Measurements from ENCODE around the gene SOX13. TPM values are rescaled to one million over a fixed set of nuclear protein-coding genes. Genes with fewer than 3 reads are reported as not detected.

The SOX13 gene
- total and polyA plus RNA-seq, 9 of the 15 experiments (the other 6 are each of a cell fraction or from before 2014, with no cell fraction given) = 0.03 to 0.35 (median 0.06) TPM; not detected in 5

DNA sequence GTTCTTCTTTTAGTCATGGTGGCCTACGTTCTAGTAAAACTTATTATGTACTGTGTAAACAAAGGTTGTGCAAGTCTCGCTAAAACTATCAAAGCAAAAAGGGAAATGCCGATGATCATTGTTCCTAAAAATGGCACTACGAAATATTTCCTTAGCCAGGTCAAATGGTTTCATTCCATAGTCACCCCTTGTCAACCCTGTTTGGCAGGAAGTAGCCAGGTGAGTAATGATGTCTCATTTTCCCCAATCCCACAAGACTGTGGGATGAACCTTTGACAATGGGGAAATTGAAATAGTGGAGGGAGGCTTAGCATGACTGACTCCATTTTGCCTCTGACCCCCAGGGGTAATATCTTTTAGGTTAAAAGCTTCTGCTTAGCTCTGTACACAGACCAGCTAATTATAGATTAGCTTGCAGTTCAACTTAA, 98.8 kb downstream of the SOX13 start (continued):
- TF ChIP-seq TEAD2 (tag; IDR thresholded peaks at IDR 0.05) (no peak), CBX5 (IDR thresholded peaks at IDR 0.05; ENCODE audit: borderline replicate concordance, low read depth) (no peak), XRCC4 (IDR thresholded peaks at IDR 0.05; ENCODE audit: extremely low read depth, insufficient read depth, insufficient read length) (no peak), C11orf30 (IDR thresholded peaks at IDR 0.05; ENCODE audit: low read depth) (no peak), CREBBP (IDR thresholded peaks at IDR 0.05; ENCODE audit: low read depth, low read length) (no peak), ZNF354B (CRISPR knock-in tag; IDR thresholded peaks at IDR 0.05) (peak; percentile 76; the same call in 1 of the 2 replicates), ZBTB7A (IDR thresholded peaks at IDR 0.05; ENCODE audit: borderline replicate concordance, control insufficient read depth, low read depth, low read length) (no peak), ZNF239 (CRISPR knock-in tag; IDR thresholded peaks at IDR 0.05) (peak; percentile 87), NFE2 (IDR thresholded peaks at IDR 0.05; ENCODE audit: low read depth) (no peak), ZNF561 (CRISPR knock-in tag; conservative IDR thresholded peaks at IDR 0.05) (peak; percentile 83; the same call in 1 of the 2 replicates), MEF2A (IDR thresholded peaks at IDR 0.05; ENCODE audit: control insufficient read depth, low read depth, low read length) (no peak), ZKSCAN1 (IDR thresholded peaks at IDR 0.05; ENCODE audit: low read depth, low read length) (no peak), ZNF282 (CRISPR knock-in tag; IDR thresholded peaks at IDR 0.05) (no peak), ERF (CRISPR knock-in tag; IDR thresholded peaks at IDR 0.05) (peak; percentile 98), ZBTB1 (CRISPR knock-in tag; IDR thresholded peaks at IDR 0.05; ENCODE audit: borderline replicate concordance, low read depth) (no peak), E2F3 (CRISPR knock-in tag; IDR thresholded peaks at IDR 0.05) (peak; percentile 93), HNRNPK (IDR thresholded peaks at IDR 0.05; ENCODE audit: low read depth, low read length, poor library complexity, severe bottlenecking) (no peak), SMC3 (conservative IDR thresholded peaks at IDR 0.05; ENCODE audit: insufficient read depth, low read depth, low read length) (no peak), JUNB (CRISPR knock-in tag; conservative IDR thresholded peaks at IDR 0.05) (no peak; the same call in 1 of the 2 replicates), SUPT5H (IDR thresholded peaks at IDR 0.05) (no peak), ZNF830 (CRISPR knock-in tag; IDR thresholded peaks at IDR 0.05) (no peak), FOXK2 (conservative IDR thresholded peaks at IDR 0.05 in 1 of 2, IDR thresholded peaks at IDR 0.05 in 1 of 2; ENCODE audit: low read depth in 2 of 2) (no peak), ZNF134 (CRISPR knock-in tag; conservative IDR thresholded peaks at IDR 0.05) (peak; percentile 80), PCBP1 (IDR thresholded peaks at IDR 0.05; ENCODE audit: low read depth, low read length, poor library complexity, severe bottlenecking) (no peak)
- TF ChIP-seq, protein P1, sequence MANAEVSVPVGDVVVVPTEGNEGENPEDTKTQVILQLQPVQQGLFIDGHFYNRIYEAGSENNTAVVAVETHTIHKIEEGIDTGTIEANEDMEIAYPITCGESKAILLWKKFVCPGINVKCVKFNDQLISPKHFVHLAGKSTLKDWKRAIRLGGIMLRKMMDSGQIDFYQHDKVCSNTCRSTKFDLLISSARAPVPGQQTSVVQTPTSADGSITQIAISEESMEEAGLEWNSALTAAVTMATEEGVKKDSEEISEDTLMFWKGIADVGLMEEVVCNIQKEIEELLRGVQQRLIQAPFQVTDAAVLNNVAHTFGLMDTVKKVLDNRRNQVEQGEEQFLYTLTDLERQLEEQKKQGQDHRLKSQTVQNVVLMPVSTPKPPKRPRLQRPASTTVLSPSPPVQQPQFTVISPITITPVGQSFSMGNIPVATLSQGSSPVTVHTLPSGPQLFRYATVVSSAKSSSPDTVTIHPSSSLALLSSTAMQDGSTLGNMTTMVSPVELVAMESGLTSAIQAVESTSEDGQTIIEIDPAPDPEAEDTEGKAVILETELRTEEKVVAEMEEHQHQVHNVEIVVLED (CRISPR knock-in tag; IDR thresholded peaks at IDR 0.05) = peak; percentile 55
- TF ChIP-seq, protein P2, sequence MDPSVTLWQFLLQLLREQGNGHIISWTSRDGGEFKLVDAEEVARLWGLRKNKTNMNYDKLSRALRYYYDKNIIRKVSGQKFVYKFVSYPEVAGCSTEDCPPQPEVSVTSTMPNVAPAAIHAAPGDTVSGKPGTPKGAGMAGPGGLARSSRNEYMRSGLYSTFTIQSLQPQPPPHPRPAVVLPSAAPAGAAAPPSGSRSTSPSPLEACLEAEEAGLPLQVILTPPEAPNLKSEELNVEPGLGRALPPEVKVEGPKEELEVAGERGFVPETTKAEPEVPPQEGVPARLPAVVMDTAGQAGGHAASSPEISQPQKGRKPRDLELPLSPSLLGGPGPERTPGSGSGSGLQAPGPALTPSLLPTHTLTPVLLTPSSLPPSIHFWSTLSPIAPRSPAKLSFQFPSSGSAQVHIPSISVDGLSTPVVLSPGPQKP (CRISPR knock-in tag; IDR thresholded peaks at IDR 0.05) = no peak
- TF ChIP-seq, protein P3, sequence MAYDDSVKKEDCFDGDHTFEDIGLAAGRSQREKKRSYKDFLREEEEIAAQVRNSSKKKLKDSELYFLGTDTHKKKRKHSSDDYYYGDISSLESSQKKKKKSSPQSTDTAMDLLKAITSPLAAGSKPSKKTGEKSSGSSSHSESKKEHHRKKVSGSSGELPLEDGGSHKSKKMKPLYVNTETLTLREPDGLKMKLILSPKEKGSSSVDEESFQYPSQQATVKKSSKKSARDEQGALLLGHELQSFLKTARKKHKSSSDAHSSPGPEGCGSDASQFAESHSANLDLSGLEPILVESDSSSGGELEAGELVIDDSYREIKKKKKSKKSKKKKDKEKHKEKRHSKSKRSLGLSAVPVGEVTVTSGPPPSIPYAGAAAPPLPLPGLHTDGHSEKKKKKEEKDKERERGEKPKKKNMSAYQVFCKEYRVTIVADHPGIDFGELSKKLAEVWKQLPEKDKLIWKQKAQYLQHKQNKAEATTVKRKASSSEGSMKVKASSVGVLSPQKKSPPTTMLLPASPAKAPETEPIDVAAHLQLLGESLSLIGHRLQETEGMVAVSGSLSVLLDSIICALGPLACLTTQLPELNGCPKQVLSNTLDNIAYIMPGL (CRISPR knock-in tag; IDR thresholded peaks at IDR 0.05) = no peak
